Measurements from ENCODE around the gene TM4SF5.
"Not testable (repeated sequence)": the region's sequence is repeated elsewhere in the genome, so short reads cannot be mapped to it uniquely, and the experiment has no call there.

TM4SF5 gene

DNA sequence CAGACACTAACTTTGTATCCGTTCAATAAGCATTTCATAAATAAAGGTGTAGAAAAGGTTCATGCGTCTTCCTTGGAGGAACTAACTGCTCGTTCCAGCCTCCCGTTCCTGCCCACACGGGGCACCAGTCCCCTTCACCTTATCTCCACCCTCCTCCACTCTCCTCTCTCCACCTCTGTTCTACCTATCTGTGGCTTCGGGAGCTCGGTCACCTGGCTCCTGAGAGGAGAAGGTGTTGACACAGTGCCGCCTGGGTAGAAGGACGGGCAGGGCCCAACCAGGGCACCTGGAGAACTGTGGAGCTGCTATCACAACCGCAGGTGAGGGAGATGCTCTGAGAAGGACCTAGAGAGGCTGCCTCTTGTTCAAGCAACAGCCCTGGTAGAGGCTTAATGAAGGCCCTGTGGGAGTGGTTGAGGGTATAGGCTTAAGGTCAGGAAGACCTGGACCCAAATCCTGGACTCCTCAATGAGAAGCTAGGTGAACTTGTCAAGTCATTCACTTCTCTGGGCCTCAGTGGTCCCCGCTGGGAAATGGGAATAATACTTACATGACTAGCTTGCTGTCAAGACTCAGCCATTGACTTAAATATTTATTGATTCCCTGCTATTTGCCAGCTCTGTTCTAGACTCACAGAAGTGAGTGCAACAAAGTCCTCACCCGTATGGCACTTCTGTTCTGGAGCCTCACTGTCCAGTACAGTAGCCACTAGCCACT lies 51.8 kb downstream of the TM4SF5 start:
- no peak for DNase-seq

DNA sequence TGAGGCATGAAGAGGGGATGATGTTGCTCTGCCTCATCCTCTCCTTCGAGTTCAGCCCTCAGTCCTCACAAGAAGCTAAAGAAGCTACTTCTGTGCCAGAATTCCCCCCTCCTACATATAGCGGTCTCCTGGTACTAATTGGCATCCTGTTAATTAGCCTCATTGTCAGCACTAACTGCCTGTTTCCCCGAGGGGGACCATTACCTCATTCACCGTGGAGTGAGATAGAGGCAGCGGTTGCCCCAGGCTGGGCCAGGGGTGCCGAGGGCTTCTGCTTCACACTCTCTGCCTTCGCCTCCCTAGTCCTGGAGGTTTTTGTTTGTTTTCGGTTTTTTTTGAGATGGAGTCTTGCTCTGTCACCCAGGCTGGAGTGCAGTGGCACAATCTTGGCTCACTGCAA lies 55.7 kb downstream of the TM4SF5 start:
- no peak for DNase-seq

DNA sequence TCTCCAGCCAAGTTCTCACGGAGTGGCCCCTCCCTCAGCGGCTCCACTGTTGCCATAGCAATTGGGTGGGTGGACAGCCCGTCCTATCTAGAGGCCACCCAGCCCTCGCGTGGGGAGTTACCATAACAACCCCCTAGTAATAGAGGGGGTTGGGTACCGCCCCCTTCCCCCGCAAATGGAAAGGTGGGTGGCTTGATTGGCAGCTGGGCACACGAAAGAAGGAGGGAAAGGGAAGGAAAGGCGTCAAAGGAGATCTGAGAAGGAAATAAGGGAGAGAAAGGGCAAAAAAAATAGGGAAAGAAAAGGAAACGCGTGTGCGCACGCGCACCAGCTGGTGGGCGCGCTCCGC lies 61.1 kb downstream of the TM4SF5 start:
- not testable (repeated sequence) for DNase-seq
